A549 (cell line): ENCODE results near the gene PNMA5.

ENCODE experiments used
- CHD4 ChIP-seq: fragments of 200-600 bp; sonication (generic); IDR thresholded peaks from 2 replicates; pipeline ENCODE4 v1.6.1; 2016; ENCODE audit warnings: antibody characterized with exemption, mild to moderate bottlenecking, borderline replicate concordance
- POLR2A ChIP-seq: IDR thresholded peaks from 2 replicates; pipeline ENCODE4 v1.6.1; 2012; ENCODE audit warnings: mild to moderate bottlenecking, low read length
- TF ChIP-seq, protein P1 (sequence below): fragments of >200 bp; sonication (Bioruptor Twin); formaldehyde crosslinking; IDR thresholded peaks from 3 replicates; pipeline ENCODE4 v1.5.1; 2016

DNA sequence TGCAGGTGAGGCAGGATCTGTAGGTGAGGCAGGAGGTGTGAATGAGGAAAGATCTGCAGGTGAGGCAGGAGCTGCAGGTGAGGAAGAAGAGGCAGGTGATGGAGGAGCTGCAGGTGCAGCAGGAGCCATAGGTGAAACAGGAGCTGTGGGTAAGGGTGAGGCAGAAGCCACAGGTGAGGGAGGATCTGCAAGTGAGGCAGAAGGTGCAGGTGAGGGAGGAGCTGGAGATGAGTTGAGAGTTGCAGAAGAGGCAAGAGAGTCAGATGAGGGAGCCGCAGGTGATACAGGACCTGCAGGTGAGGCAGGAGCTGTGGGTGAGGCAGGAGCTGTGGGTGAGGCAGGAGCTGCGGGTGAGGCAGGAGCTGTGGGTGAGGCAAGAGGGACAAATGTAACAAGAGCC, 35.2 kb upstream of the PNMA5 start:
- TF ChIP-seq, protein P1, sequence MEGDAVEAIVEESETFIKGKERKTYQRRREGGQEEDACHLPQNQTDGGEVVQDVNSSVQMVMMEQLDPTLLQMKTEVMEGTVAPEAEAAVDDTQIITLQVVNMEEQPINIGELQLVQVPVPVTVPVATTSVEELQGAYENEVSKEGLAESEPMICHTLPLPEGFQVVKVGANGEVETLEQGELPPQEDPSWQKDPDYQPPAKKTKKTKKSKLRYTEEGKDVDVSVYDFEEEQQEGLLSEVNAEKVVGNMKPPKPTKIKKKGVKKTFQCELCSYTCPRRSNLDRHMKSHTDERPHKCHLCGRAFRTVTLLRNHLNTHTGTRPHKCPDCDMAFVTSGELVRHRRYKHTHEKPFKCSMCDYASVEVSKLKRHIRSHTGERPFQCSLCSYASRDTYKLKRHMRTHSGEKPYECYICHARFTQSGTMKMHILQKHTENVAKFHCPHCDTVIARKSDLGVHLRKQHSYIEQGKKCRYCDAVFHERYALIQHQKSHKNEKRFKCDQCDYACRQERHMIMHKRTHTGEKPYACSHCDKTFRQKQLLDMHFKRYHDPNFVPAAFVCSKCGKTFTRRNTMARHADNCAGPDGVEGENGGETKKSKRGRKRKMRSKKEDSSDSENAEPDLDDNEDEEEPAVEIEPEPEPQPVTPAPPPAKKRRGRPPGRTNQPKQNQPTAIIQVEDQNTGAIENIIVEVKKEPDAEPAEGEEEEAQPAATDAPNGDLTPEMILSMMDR = no peak
- TF ChIP-seq POLR2A (no peak), CHD4 (no peak)
